Measurements from ENCODE around the gene EPM2A. TPM values are rescaled to one million over a fixed set of nuclear protein-coding genes. Genes with fewer than 3 reads are reported as not detected.
A peak's percentile ranks its signal among the peaks of the same experiment; 100 is the strongest.
"Not testable (repeated sequence)": the region's sequence is repeated elsewhere in the genome, so short reads cannot be mapped to it uniquely, and the experiment has no call there.

The EPM2A gene
- total and polyA plus RNA-seq, 2 donors from 2014 or later = 7.8 to 9.6 TPM

- Histone ChIP-seq H3K4me3 (ENCODE audit: low read length in 3 of 3) (no peak overlapping the region), H3K9ac (ENCODE audit: low read length in 3 of 3) (no peak overlapping the region), H3K27me3 (ENCODE audit: control insufficient read depth, insufficient read depth, low read length) (no peaks in the 10 kb centered on the region), H3K9me3 (ENCODE audit: control insufficient read depth in 2 of 3, insufficient read depth in 1 of 3, low read length in 3 of 3) (no peaks in the 10 kb centered on the region), H3K27ac (ENCODE audit: low read depth in 2 of 2, low read length in 2 of 2) (no peak overlapping the region), H3K4me1 (ENCODE audit: control insufficient read depth in 2 of 3, insufficient read depth in 2 of 3, low read depth in 1 of 3, low read length in 3 of 3) (no peaks in the 10 kb centered on the region), H3K36me3 (ENCODE audit: control insufficient read depth in 2 of 3, insufficient read depth in 3 of 3, low read length in 3 of 3) (no peaks in the 10 kb centered on the region)
- DNase-seq (peak in 1 of 5 donors; percentile 7), FAIRE-seq (no peak)
- TF ChIP-seq CTCF (IDR thresholded peaks at IDR 0.05; ENCODE audit: borderline replicate concordance, extremely low read depth, insufficient read depth) = no peak
- intact Hi-C loops (cut with DNase I) = no loop called here
Observed at GRCh38 chr6:145749632-145750031, 14.3 kb upstream of the EPM2A start.

GRCh38 chr6:145745861-145746260 lies 10.5 kb upstream of the EPM2A start:
- Histone ChIP-seq H3K9ac (ENCODE audit: low read length in 3 of 3) (no peak overlapping the region), H3K36me3 (ENCODE audit: control insufficient read depth in 2 of 3, insufficient read depth in 3 of 3, low read length in 3 of 3) (no peaks in the 10 kb centered on the region), H3K27me3 (ENCODE audit: control insufficient read depth, insufficient read depth, low read length) (no peaks in the 10 kb centered on the region), H3K9me3 (ENCODE audit: control insufficient read depth in 2 of 3, insufficient read depth in 1 of 3, low read length in 3 of 3) (no peaks in the 10 kb centered on the region), H3K27ac (ENCODE audit: low read depth in 2 of 2, low read length in 2 of 2) (no peak overlapping the region), H3K4me1 (ENCODE audit: control insufficient read depth in 2 of 3, insufficient read depth in 2 of 3, low read depth in 1 of 3, low read length in 3 of 3) (no peaks in the 10 kb centered on the region), H3K4me3 (ENCODE audit: low read length in 3 of 3) (no peak overlapping the region)
- TF ChIP-seq CTCF (IDR thresholded peaks at IDR 0.05; ENCODE audit: borderline replicate concordance, extremely low read depth, insufficient read depth) = no peak
- no peak for FAIRE-seq
- intact Hi-C loops (cut with DNase I) = no loop called here
- no peak for DNase-seq

- no peak overlapping the region for H3K27ac ChIP-seq (ENCODE audit: low read depth in 2 of 2, low read length in 2 of 2)
- FAIRE-seq = no peak
- H3K9ac ChIP-seq (ENCODE audit: low read length in 3 of 3) = no peak overlapping the region
- no peak for DNase-seq
- H3K27me3 ChIP-seq (ENCODE audit: control insufficient read depth, insufficient read depth, low read length) = no peaks in the 10 kb centered on the region
- no peaks in the 10 kb centered on the region for H3K4me1 ChIP-seq (ENCODE audit: control insufficient read depth in 2 of 3, insufficient read depth in 2 of 3, low read depth in 1 of 3, low read length in 3 of 3)
- no peaks in the 10 kb centered on the region for H3K9me3 ChIP-seq (ENCODE audit: control insufficient read depth in 2 of 3, insufficient read depth in 1 of 3, low read length in 3 of 3)
- intact Hi-C loops (cut with DNase I) = no loop called here
- H3K36me3 ChIP-seq (ENCODE audit: control insufficient read depth in 2 of 3, insufficient read depth in 3 of 3, low read length in 3 of 3) = no peaks in the 10 kb centered on the region
- H3K4me3 ChIP-seq (ENCODE audit: low read length in 3 of 3) = no peak overlapping the region
- TF ChIP-seq CTCF (IDR thresholded peaks at IDR 0.05; ENCODE audit: borderline replicate concordance, extremely low read depth, insufficient read depth) = no peak
Observed at GRCh38 chr6:145744619-145745018, 9.3 kb upstream of the EPM2A start.

- Histone ChIP-seq H3K4me1 (ENCODE audit: control insufficient read depth in 2 of 3, insufficient read depth in 2 of 3, low read depth in 1 of 3, low read length in 3 of 3) (no peaks in the 10 kb centered on the region), H3K27me3 (ENCODE audit: control insufficient read depth, insufficient read depth, low read length) (no peaks in the 10 kb centered on the region), H3K27ac (ENCODE audit: low read depth in 2 of 2, low read length in 2 of 2) (no peak overlapping the region), H3K4me3 (ENCODE audit: low read length in 3 of 3) (no peak overlapping the region), H3K9ac (ENCODE audit: low read length in 3 of 3) (no peak overlapping the region), H3K36me3 (ENCODE audit: control insufficient read depth in 2 of 3, insufficient read depth in 3 of 3, low read length in 3 of 3) (no peaks in the 10 kb centered on the region), H3K9me3 (ENCODE audit: control insufficient read depth in 2 of 3, insufficient read depth in 1 of 3, low read length in 3 of 3) (no peaks in the 10 kb centered on the region)
- intact Hi-C loops (cut with DNase I) = no loop called here
- FAIRE-seq = no peak
- no peak for DNase-seq
- TF ChIP-seq CTCF (IDR thresholded peaks at IDR 0.05; ENCODE audit: borderline replicate concordance, extremely low read depth, insufficient read depth) = no peak
Observed at GRCh38 chr6:145743332-145743731, 8.0 kb upstream of the EPM2A start.

GRCh38 chr6:145742472-145742871 lies 7.2 kb upstream of the EPM2A start:
- H3K9me3 ChIP-seq (ENCODE audit: control insufficient read depth in 2 of 3, insufficient read depth in 1 of 3, low read length in 3 of 3); H3K4me3 ChIP-seq (ENCODE audit: low read length in 3 of 3); H3K27ac ChIP-seq (ENCODE audit: low read depth in 2 of 2, low read length in 2 of 2); H3K27me3 ChIP-seq (ENCODE audit: control insufficient read depth, insufficient read depth, low read length); FAIRE-seq; H3K9ac ChIP-seq (ENCODE audit: low read length in 3 of 3); intact Hi-C loops (cut with DNase I); H3K4me1 ChIP-seq (ENCODE audit: control insufficient read depth in 2 of 3, insufficient read depth in 2 of 3, low read depth in 1 of 3, low read length in 3 of 3); H3K36me3 ChIP-seq (ENCODE audit: control insufficient read depth in 2 of 3, insufficient read depth in 3 of 3, low read length in 3 of 3): not testable (repeated sequence)
- DNase-seq = peak in 1 of 5 donors; percentile 49

- H3K4me1 ChIP-seq (ENCODE audit: control insufficient read depth in 2 of 3, insufficient read depth in 2 of 3, low read depth in 1 of 3, low read length in 3 of 3); H3K27me3 ChIP-seq (ENCODE audit: control insufficient read depth, insufficient read depth, low read length); intact Hi-C loops (cut with DNase I); FAIRE-seq; H3K9me3 ChIP-seq (ENCODE audit: control insufficient read depth in 2 of 3, insufficient read depth in 1 of 3, low read length in 3 of 3); H3K36me3 ChIP-seq (ENCODE audit: control insufficient read depth in 2 of 3, insufficient read depth in 3 of 3, low read length in 3 of 3); H3K4me3 ChIP-seq (ENCODE audit: low read length in 3 of 3); H3K27ac ChIP-seq (ENCODE audit: low read depth in 2 of 2, low read length in 2 of 2); DNase-seq; H3K9ac ChIP-seq (ENCODE audit: low read length in 3 of 3): not testable (repeated sequence)
Observed at GRCh38 chr6:145739685-145740084, 4.4 kb upstream of the EPM2A start.

Measured in kidney (tissue), 14 donors.